GM18519 (cell line): ENCODE results near the gene MOB3B.

Source experiments
- ATAC-seq: cut with Tn5 transposase; IDR thresholded peaks from one replicate; pipeline ENCODE4 v1.9.1; 2021; ENCODE audit warnings: mild to moderate bottlenecking, moderate library complexity; ENCODE audit not compliant: unreplicated experiment, low FRiP score

MOB3B gene

DNA sequence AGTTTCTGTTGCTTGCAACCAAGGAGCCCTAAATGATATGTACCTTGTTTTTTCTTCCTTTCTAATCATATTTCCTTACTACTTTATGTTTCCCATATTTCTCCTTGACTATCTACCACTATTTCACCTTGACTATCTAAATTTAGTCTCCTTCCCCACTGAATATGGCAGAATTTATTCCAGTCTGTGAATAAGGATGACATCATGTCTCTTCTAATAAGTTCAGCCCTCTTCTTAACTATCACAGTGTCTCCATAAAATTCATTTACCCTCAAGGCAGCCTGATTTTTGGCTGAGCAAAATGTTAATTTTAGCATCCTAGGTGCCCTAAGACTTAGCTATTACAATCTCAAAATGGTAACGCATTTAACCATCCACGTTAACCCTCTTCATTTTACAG is 133.1 kb downstream of the MOB3B start:
- no peak for ATAC-seq

DNA sequence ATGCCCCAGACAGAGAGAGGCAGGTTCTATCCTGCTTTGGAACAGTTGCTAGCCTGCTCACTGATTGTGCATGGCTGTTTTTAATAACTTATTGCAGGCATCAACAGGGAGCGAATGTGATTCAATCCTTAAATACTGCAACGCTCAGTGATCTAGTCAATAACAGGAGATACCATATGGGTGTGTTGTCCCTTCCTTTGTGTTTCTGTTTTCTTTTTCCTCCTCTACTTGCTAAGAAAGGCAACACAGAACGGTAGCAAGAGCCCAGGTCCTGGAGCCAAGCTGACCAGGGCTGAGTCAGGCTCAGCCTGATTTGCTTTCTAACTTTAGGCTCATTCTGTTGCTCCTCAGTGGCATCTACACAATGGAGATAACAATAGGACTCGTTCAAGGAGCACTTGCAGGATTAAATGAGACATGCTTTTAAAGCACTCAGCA is 134.1 kb downstream of the MOB3B start:
- ATAC-seq: no peak

DNA sequence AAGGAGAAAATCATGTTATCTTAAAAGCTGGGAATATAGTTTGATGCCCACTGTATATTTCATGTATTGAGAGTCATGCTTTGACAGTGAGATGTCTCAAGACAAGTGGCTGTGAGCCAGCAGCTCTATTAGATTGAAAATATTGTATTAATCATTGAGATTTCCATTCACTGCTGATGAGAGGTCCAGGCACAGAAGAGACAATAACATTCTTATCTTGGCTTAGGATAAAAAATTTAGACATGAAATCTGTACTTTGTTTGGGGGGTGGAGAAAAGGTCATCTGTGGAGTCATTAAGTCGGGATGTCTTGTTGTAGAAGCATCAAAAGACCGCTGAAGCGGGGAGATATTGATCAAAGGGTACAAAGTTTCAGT is 134.8 kb downstream of the MOB3B start:
- ATAC-seq: no peak

DNA sequence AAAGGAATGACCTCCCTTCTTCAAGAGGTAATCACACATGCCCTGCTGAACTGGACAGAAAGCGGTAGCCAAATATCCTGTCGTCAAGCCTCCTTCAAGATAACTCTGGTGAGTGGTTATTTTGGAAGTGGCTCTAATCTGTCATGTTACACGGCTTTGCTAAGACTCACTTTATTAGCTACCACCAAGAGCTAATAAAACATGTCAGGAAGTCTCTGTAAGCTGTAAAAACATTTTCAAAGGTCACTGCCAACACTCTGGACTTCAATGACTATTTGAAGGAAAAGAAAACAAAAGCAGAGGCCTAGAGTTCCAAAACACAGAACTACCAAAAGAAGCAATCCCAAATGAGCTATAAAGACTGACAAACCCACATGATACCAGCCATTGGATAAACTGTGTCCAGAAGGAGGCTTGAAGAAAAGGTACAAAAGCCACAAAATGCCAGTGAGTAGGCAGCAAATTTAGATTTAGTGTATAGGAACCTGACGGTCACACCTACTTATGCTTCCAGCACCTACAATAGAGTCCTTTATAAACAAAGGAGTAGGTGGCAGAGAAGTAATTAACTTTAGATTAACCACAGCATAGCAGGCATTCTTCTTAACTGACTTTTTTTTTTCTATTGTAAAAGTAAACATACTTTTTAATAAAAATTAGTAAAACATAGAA is 135.3 kb downstream of the MOB3B start:
- ATAC-seq: no peak

DNA sequence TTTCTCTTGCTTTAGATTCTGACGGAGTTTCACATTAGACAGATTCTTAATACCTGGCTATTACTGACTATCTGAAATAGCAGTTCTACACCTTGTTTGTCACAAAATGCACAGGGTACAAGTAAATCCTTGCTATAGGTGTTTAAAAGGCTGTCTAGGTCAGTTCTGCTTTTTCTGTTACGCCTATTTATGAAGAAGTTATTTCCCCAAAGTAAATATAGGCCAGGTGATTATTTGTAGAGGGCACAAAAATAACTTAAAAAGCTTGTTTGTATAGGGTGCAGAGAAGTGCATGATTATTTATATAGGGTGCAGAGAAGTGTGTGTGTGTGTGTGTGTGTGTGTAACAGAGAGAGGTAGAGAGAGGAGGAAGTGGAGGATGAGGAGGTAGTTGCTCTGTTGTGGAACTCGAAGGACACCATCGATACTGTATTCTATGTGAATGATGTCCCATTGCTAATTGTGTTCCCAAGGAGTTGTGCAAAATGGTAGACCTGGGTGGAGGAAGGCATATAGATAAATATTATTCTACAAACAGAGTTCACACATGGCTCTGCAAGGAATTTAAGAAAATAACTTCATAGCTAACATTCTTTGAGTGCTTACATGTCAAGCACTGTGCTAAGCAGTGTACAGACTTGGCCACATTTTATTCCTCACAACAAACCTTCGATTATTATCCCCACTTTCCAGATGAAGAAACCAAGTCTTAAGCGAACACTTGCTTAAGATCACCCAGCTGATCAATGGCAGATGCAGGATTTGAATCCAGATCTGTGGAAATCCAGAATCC is 136.4 kb downstream of the MOB3B start:
- no peak for ATAC-seq

DNA sequence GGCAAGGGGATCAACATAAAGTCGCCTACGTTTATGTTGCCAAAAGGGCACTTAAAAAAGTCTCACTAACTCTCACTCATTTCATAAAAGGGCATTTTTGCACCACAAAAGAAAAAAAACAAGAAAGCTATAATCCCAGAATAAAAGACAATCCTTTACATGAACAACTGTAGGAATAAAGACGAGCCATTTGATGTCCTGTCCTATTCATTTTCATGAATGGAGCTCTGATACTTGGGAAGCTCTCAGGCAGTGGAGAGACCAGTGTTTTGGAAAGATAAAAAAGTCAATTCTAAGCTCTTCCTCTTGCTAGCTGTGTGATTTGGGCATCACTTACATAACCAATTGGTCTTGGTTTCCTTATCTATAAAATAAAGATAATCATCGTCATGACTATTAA is 137.2 kb downstream of the MOB3B start:
- no peak for ATAC-seq

DNA sequence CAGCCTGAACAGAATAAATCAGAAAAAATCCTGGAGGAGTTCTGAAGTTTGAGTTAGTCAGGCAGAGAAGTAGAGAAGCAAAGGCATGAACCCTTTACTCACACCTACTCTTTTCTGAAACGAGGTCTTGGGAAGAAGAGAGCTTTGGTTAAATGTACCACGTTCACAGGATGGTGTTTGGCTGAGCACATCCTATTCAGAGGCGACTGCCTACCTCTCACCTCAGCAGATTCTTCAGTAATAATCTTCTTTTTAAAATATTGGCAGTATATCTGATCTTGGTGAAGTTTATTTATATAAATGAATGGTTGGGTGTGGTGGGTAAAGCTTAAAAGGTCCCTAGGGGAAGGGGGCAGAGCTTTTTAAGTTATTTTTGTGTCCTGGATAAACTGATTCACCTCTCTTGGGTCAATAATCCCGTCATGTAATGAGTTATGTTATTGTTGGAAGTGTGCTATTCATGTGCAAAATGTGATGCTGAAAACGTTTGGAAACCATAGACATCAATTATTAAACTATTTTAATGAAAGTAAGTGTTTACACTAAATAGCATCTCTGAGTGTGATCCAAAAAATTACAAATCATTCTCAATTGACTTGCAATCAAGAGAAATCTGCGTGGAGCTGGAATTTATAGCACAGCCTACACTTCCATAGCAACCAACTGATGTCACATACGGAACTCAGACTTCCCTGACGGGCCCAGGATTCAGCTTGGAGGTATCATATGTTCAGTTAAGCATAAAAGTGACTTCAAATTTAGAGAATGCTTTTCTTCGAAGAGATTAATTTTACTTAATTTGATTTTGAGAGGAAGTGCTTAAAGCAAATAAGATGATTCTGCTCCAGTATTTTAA is 138.3 kb downstream of the MOB3B start:
- no peak for ATAC-seq

DNA sequence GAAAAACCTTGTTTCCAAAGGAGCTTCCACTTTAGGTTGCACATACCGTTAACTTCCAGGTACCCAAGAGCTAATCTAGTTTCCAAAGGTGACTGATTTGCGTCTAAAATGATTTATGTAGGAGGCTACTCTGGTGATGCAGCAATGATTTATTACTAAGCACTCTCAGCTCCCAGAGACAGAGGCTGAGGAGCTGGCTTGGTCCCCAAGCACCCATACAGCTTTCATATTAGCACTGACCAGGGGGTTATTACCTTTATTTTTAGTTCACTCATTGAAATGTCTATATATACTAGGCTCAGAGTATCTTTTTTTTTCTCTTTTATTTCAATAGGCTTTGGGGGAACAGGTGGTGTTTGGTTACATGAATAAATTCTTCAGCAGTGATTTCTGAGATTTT is 141.5 kb downstream of the MOB3B start:
- ATAC-seq: no peak

DNA sequence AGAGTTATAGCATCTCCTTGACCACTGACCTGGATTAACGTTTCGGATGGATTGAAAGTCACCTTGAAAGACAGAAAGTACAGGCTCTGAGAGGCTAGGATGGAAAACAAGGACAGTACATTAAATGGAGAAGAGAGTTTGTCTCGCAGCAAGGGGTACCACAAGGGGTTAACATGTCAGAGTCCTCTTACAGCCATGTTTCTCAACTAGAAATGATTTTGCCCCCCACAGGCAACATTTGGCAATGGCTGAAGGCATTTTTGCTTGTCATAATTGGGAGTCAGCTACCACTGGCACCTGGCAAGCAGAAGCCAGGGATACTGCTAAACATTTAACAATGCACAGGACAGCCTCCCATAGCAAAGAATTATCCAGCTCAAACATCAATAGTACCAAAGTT is 141.9 kb downstream of the MOB3B start:
- no peak for ATAC-seq

DNA sequence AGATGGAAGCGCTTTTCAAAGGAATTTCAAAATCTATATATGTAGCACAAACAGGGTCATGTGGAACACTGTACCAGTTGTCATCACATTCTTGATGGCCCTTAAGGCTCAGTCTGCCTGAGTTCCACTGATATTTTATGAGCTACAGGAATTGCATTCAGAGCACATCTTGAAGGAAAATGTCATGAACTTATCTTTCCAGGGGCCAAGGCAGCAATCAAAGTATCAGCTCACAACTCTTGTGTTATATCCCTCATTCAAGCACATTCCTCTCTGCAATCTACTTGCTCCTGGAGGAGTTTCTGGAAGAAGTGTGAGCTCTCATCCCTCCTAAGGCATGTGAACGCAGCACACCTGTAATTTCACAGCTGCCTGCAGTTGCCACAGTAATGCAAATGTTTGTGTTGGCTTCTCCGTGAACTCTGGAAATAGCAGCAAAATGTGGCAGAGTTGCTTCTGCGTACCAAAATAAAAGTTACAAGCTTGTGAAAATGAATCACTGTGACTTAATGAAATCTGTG is 143.0 kb downstream of the MOB3B start:
- no peak for ATAC-seq

DNA sequence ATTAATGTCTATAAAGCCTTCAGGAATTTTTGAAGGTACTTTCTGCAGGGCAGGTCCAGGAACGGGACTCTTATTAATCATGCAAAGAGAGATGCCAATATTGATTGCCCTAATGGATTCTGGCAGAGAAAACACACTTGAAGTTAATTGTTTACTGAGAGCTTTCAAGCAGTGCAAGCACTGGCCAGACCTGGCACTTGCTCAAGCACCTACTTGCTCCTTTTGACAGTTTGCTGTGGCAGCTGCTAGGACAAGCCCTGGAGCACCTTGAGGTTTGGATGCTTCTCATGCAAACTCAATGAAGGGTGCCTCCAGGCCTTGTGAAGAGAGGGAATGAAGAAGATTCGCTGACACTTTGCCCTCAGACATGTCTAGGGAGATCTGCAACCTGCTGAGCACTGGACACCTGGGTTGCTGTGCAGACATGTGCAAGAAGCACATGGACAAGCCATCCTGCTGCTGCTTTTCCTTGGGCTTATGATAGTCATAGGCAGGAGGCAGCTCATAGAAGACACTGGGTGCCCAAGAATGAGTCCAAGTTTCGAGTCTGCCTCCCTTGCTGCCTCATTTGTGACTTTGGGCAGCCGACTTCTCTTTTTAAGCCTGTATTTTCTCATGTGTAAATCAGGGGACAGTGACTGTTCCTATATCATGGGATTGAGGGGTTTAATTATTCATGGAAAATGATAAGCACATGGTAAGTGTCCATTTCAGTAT is 143.8 kb downstream of the MOB3B start:
- ATAC-seq: no peak

DNA sequence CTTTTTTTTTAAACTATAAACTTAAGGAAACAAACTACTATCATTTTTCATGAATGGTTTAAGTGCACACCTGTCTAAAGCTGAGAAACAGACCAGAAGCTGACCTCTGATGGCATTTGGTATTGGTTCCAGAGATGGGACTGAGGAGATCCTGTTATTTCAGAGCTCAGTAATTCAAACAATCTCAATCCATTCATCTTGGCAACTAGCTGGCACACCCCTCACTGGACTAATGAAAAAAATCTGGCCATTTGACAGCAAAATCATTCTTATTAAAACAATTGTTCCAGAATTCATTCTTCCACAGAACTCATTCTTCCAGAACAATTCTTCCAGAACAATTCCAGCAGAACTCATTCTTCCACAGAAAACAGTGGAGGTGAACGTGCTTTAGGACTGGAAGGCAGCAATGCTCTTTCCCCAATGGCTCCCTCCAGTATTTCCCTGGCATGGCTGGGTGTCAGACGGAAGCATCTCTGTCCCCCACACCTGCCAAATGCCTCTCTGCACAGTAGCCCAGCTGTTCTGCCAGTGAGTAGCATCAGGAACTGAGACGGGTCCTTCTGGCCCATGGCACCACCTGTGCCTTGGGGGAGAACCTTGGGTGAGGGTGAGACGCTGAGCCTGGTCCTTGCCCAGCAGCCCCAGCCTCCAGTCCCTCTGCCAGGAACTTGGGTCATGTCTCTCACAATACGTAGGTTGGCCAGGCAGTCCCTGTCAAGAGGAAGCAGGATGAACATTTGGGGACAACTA is 145.2 kb downstream of the MOB3B start:
- no peak for ATAC-seq

DNA sequence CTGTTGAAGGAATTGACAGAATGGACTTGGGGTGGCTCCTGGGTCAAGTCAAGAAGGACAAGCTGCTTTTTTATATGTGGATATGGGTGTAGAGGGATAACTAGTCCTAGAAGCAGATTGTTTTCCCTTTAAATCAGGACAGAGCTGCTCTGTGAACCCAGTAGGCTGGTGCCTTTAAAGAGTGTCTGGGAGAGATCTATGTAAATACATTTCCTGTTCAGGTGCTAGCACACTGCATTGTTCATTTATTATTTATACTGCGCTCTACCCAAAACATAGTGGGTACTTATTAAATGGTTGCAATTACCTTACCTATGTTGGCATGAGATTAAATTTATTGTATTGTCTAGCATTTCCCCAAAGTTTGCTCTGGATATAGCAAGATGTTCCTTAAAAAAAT is 146.1 kb downstream of the MOB3B start:
- ATAC-seq: no peak

DNA sequence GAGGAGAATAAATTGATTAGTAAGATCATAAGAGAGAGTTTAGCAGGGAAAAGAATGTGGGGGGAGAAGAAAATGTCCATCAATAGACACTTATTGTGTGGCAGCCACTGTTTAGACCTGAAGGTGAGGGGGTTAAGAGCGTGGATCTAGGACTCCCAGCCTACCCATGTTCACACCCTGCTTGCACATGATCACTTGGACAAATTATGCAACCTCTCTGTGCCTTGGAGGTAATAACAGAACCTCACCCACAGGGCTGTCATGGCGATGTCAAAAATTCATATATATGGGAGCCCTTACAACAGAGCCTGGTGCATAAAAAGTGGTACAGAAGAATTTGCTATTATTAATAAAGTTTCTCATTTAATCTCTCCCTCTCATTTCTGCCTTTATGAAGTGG is 146.6 kb downstream of the MOB3B start:
- no peak for ATAC-seq

DNA sequence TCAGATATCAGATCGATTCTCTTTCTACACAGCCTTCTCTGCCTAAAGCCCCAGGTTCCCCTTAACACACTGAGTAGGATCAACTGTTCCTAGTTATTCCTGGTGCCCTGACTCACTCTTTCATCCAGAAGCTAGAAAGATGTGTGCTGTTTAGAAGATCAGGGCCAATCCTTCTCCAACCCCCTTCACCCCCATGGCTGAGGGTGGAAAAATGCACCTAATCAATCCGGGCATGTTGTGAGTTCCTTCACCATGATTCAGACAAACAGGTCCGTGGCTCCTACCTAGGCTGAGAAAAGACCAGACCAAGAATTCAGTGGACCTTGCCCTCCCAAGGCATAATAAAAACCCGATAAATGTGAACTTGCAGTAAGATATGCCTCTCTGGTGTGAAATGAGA is 147.3 kb downstream of the MOB3B start:
- no peak for ATAC-seq

DNA sequence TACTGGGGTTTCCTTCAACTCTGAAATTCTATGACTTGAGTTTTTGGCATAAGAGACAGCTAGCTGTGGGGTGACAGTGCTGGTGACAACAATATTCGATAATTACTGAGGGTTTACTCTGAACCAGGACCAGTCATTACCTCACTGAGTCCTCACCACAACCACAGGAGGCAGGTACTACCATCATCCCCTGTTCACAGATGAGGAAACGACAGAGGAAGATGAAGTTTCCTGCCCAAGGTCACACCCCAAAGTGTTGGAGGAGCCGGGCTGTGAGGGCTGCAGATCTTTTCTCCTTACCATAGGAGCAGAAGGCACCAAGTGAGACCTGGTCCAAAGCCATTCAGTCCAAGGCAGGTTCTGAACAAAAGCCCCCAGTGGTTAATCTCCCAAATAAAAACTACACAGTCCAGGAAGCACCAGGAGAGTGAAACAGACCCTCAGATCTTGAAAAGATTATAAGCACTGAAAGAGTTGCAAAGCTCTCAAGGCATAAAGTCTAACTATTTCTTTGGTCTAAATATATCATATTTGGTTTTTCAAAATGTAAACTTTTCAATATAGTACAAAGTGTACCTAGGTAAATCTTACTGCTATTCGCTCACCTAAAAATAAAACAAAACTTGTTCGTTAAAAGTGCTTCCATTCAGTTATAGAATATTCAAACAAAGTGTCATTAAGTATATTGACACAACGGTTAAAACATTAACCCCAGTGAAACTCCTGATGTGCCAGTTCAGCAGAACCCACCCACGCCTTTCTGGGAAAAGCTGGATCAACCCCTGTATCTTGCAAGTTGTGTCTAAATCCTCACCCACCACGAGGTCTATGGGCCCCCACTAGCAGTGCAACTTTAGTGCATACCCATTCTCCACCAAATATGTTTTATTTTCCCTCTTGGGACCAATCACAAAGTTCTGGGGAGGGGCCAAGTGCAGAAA is 150.0 kb downstream of the MOB3B start:
- ATAC-seq: no peak

DNA sequence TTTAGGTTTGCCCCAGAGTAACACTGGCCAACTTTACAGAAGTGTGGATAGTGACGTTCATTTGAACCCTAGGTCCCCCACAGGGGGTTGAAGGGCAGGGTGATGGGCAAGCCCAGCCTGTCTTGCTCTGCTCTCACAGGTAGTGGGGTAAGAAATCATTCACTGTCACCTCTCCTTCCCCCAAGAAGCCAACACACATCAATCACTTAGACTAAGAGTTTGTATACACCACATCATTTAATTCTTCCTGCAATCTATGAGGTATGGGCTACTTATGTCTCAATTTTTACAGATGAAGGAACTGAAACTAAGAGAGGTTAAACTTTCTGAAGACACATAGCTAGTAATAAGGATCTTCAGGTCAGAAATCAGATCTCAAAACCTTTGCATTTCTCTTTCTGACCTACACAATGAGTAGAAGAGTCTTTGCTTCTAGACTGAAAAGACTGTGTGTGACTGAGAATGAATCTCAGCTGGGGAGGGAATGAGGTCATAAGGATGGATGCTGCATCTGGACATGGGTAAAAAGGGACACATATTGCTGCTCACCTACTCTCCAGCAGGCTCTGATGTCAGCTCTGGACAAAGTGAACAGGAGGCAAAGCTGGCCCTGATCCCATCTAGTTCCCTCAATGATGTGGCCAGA is 151.7 kb downstream of the MOB3B start:
- ATAC-seq: peak; percentile 93

DNA sequence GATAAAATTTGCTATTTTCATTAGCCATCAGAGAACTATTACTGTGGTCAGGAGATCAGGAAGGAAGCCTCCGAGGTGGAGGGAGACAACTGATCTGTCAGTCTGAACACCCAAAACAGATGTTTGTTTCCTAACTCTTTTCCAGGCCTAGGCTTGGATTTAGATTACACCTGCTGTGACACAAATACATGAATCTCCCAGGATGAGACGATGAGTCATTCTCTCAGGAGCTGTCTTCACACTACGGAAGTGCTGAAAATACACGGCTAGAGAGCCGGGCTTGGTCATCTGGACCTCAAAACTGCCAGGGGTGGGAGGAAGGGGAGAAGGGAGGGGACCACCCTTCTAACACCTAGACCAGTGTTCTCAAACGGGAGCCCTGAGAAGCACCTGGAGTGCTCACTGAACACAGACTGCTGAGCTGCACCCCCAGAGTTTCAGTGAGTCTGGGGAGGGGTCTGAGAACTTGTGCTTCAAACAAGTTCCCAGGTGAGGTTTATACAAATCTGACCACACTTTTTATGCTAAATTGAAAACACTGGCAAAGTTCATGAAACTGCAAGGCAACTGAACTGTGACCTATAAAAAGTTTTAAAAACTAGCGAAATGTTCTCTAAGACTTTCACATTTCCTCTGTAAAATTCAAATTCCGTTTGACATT is 152.3 kb downstream of the MOB3B start:
- peak; percentile 18 for ATAC-seq
